ENCODE data around the gene SLC25A23. TPM values are rescaled to one million over a fixed set of nuclear protein-coding genes. Genes with fewer than 3 reads are reported as not detected.

Gene SLC25A23
- total RNA-seq, 1 donor, result 22.8 TPM

GRCh38 chr19:6467384-6467783 lies 7.8 kb upstream of the SLC25A23 start:
- Histone ChIP-seq H3K4me2 (ENCODE audit: insufficient read depth, low read length) (no peak overlapping the region), H3K27me3 (ENCODE audit: insufficient read depth, low read length) (peaks cover 16% of the 10 kb centered on the region), H3K4me1 (ENCODE audit: insufficient read depth, low read length) (no peaks in the 10 kb centered on the region), H4K20me1 (ENCODE audit: insufficient read depth, low read length) (no peaks in the 10 kb centered on the region), H3K9me3 (ENCODE audit: low read depth, low read length) (no peaks in the 10 kb centered on the region), H3K27ac (ENCODE audit: low read depth, low read length) (no peak overlapping the region), H3K4me3 (ENCODE audit: insufficient read depth, low read length) (no peak overlapping the region), H3K79me2 (ENCODE audit: insufficient read depth, low read length) (no peaks in the 10 kb centered on the region), H2AFZ (ENCODE audit: low read length) (no peak overlapping the region), H3K36me3 (ENCODE audit: insufficient read depth, low read length) (no peaks in the 10 kb centered on the region)
- no peak for TF ChIP-seq CTCF (IDR thresholded peaks at IDR 0.05; ENCODE audit: extremely low read depth, low read depth, low read length)
- DNase-seq (ENCODE audit: insufficient read length, low spot score, missing footprints), result peak; percentile 53

GRCh38 chr19:6466526-6467248 lies 7.1 kb upstream of the SLC25A23 start:
- Histone ChIP-seq H3K79me2 (ENCODE audit: insufficient read depth, low read length) (no peaks in the 10 kb centered on the region), H3K27me3 (ENCODE audit: insufficient read depth, low read length) (peaks cover 16% of the 10 kb centered on the region), H3K9me3 (ENCODE audit: low read depth, low read length) (no peaks in the 10 kb centered on the region), H3K27ac (ENCODE audit: low read depth, low read length) (no peak overlapping the region), H2AFZ (ENCODE audit: low read length) (no peak overlapping the region), H3K36me3 (ENCODE audit: insufficient read depth, low read length) (no peaks in the 10 kb centered on the region), H3K4me1 (ENCODE audit: insufficient read depth, low read length) (no peaks in the 10 kb centered on the region), H3K4me2 (ENCODE audit: insufficient read depth, low read length) (no peak overlapping the region), H4K20me1 (ENCODE audit: insufficient read depth, low read length) (no peaks in the 10 kb centered on the region), H3K4me3 (ENCODE audit: insufficient read depth, low read length) (no peak overlapping the region)
- peak; percentile 77 for DNase-seq (ENCODE audit: insufficient read length, low spot score, missing footprints)
- no peak for TF ChIP-seq CTCF (IDR thresholded peaks at IDR 0.05; ENCODE audit: extremely low read depth, low read depth, low read length)

GRCh38 chr19:6465663-6466062 lies 6.1 kb upstream of the SLC25A23 start:
- peak; percentile 57 for DNase-seq (ENCODE audit: insufficient read length, low spot score, missing footprints)
- Histone ChIP-seq H3K27ac (ENCODE audit: low read depth, low read length) (no peak overlapping the region), H3K79me2 (ENCODE audit: insufficient read depth, low read length) (no peaks in the 10 kb centered on the region), H3K36me3 (ENCODE audit: insufficient read depth, low read length) (no peaks in the 10 kb centered on the region), H3K4me1 (ENCODE audit: insufficient read depth, low read length) (peaks cover 1% of the 10 kb centered on the region), H3K4me2 (ENCODE audit: insufficient read depth, low read length) (no peak overlapping the region), H3K4me3 (ENCODE audit: insufficient read depth, low read length) (no peak overlapping the region), H3K27me3 (ENCODE audit: insufficient read depth, low read length) (peaks cover 16% of the 10 kb centered on the region), H4K20me1 (ENCODE audit: insufficient read depth, low read length) (no peaks in the 10 kb centered on the region), H2AFZ (ENCODE audit: low read length) (no peak overlapping the region), H3K9me3 (ENCODE audit: low read depth, low read length) (no peaks in the 10 kb centered on the region)
- no peak for TF ChIP-seq CTCF (IDR thresholded peaks at IDR 0.05; ENCODE audit: extremely low read depth, low read depth, low read length)

GRCh38 chr19:6465006-6465405 lies 5.4 kb upstream of the SLC25A23 start:
- peaks cover 5% of the 10 kb centered on the region for H3K4me1 ChIP-seq (ENCODE audit: insufficient read depth, low read length)
- H3K27me3 ChIP-seq (ENCODE audit: insufficient read depth, low read length), result peaks cover 16% of the 10 kb centered on the region
- no peak for TF ChIP-seq CTCF (IDR thresholded peaks at IDR 0.05; ENCODE audit: extremely low read depth, low read depth, low read length)
- H4K20me1 ChIP-seq (ENCODE audit: insufficient read depth, low read length), result no peaks in the 10 kb centered on the region
- no peak overlapping the region for H3K4me3 ChIP-seq (ENCODE audit: insufficient read depth, low read length)
- no peak overlapping the region for H3K27ac ChIP-seq (ENCODE audit: low read depth, low read length)
- H3K36me3 ChIP-seq (ENCODE audit: insufficient read depth, low read length), result no peaks in the 10 kb centered on the region
- no peak overlapping the region for H3K4me2 ChIP-seq (ENCODE audit: insufficient read depth, low read length)
- H3K79me2 ChIP-seq (ENCODE audit: insufficient read depth, low read length), result no peaks in the 10 kb centered on the region
- H2AFZ ChIP-seq (ENCODE audit: low read length), result no peak overlapping the region
- DNase-seq (ENCODE audit: insufficient read length, low spot score, missing footprints), result peak; percentile 86
- H3K9me3 ChIP-seq (ENCODE audit: low read depth, low read length), result no peaks in the 10 kb centered on the region

Data from osteoblast (primary cell).